ENCODE measurements around the gene LMAN2.

- TF ChIP-seq CTCF (IDR thresholded peaks at IDR 0.05), result no peak
- TF ChIP-seq POLR2A (IDR thresholded peaks at IDR 0.05), result no peak
Measured at GRCh38 chr5:177339107-177339638, 12.3 kb downstream of the LMAN2 start.
